GM19240 (cell line): ENCODE results near the gene ABHD14A.

Experiments
- DNase-seq: peaks from one replicate; pipeline ENCODE4 v3.0.0; 2011; ENCODE audit warnings: low spot score; ENCODE audit not compliant: insufficient read length

Gene ABHD14A

DNA sequence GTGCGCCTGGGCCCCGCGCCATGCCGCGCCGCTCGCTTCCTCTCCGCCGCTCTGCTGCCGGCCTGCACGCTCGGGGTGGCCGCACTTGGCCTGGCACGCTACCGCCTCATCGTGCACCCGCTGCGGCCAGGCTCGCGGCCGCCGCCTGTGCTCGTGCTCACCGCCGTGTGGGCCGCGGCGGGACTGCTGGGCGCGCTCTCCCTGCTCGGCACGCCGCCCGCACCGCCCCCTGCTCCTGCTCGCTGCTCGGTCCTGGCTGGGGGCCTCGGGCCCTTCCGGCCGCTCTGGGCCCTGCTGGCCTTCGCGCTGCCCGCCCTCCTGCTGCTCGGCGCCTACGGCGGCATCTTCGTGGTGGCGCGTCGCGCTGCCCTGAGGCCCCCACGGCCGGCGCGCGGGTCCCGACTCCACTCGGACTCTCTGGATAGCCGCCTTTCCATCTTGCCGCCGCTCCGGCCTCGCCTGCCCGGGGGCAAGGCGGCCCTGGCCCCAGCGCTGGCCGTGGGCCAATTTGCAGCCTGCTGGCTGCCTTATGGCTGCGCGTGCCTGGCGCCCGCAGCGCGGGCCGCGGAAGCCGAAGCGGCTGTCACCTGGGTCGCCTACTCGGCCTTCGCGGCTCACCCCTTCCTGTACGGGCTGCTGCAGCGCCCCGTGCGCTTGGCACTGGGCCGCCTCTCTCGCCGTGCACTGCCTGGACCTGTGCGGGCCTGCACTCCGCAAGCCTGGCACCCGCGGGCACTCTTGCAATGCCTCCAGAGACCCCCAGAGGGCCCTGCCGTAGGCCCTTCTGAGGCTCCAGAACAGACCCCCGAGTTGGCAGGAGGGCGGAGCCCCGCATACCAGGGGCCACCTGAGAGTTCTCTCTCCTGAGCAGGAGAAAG lies 18.7 kb upstream of the ABHD14A start:
- DNase-seq, result no peak

DNA sequence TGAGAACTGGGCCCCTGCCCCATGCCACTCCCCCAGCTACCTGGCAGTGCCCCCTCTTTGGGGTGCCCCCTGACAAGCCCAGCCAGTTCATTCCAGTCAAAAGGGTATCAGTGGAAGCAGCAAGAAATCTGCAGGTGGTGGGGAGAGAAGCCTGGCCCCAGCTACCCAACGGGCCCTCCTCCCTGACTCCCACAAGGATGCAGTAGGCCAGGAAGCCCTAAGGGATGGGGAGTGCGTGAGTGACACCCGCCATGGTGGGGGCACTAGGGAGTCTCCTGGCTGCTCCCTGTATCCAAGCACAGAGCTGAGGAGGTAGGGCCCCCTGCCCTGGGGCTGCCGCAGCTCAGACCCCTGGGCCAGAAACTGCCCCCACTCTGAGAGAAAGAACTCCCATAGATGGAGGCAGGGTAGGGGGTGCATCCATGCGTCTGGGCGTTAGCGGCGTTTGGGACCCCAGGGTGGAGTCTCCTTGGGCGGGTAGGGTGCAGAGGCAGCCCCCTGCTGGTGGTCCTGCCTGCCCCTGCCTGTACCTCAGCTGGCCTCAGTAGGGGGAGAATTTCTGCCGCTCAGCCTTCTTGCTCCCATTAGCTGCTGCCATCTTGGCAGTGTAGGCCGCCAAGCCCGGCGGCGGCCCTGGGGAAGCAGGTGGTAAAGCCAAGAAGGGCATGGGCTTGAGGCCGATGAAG lies 17.2 kb upstream of the ABHD14A start:
- DNase-seq, result no peak

DNA sequence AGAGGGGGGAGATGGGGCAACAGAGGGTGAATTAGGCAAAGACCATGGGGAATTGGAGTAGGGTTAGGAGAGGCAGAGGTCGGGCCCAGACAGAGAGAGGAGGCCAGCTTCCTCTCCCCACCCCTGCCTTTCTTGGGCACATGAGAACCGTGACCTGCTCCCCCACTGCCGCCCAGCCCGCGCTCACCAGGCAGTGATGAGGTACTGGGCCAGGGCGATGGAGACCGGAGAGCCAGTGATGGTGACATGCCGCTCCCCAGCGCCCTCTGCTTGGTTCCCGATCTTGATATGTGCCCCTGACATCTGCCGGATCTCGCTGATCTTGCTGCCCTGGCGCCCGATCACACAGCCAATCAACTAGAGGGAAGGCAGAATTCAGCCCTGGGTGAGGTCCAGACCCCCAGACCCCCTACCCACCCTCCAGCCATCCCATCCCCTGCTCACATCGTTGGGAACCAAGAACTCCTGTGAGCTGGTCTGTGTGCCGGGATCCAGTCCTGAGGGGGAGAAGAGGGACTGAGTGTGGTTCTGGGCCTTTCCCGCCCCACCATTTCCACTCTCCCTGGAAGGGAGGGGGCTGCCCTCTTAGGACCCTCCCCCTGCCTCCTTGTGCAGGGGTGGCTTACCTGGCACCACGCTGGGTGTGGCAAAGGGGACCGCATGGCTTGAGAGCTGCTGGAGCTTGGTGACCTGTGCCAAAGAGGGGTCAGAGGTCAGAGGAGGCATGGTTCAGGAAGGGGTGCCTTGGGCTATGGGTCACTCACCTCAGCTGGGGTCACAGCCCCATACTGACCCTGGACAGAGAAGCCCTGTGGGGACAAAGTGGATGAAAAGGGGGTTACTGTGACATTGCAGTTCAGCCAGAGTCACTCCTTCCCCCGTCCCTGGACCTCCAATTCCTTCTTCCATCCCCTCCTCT lies 16.0 kb upstream of the ABHD14A start:
- no peak for DNase-seq

DNA sequence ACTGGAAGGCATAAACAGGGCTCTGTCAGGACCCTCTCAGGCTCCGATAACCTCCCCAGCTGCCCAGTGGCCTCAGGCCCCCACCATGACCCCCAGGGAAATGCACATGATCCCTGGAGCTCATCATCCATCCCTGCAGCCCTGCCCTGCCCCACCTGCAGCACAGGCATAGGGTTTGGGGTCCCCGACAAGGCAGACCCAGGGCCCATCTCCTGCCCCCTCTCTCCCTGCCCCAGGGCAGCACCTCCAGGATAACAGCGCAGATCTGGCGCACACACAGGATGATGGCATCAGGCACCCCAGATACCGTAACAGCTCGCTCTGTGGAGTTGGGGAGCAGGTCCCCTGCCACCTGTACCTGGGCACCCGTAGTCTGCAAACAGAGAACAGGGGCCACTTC lies 15.2 kb upstream of the ABHD14A start:
- DNase-seq, result no peak

DNA sequence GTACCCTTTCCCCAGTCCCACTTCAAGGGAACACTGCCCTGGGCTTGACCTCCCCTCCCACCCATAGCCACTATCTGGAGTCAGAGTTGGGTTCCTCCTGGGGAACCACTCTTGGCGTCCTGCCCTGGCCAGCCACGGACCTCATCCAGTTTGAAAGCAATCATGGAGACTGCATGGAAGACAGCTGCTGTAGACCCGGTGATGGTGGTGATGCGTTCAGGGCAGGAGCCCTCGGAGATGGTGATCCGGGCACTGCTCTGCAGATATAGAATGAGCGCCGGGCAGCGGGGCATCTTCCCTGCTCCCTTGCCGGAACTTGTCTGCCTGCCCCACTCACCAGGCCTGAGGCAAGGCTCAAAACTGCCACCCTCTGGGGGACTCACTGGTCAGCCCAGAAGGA lies 14.5 kb upstream of the ABHD14A start:
- no peak for DNase-seq

DNA sequence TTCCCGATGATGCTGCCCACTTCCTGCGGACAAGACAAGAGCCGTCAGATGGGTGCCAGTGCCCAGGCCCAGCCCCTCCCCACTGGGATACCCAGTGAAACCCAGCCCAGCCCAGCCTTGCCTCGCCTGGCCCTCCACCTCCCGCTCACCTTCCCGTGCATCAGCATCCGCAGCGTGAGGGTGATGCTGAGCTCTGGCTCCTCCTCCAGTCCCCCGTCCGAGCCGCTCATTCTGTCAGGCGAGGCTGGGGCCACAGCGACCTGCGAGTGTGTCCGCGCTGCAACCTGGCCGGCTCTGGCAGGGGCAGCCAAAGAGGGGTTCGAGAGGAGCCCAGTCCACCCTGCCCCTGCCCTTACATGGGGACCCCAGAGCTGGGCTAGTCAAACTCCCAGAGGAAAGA lies 13.9 kb upstream of the ABHD14A start:
- DNase-seq, result no peak

DNA sequence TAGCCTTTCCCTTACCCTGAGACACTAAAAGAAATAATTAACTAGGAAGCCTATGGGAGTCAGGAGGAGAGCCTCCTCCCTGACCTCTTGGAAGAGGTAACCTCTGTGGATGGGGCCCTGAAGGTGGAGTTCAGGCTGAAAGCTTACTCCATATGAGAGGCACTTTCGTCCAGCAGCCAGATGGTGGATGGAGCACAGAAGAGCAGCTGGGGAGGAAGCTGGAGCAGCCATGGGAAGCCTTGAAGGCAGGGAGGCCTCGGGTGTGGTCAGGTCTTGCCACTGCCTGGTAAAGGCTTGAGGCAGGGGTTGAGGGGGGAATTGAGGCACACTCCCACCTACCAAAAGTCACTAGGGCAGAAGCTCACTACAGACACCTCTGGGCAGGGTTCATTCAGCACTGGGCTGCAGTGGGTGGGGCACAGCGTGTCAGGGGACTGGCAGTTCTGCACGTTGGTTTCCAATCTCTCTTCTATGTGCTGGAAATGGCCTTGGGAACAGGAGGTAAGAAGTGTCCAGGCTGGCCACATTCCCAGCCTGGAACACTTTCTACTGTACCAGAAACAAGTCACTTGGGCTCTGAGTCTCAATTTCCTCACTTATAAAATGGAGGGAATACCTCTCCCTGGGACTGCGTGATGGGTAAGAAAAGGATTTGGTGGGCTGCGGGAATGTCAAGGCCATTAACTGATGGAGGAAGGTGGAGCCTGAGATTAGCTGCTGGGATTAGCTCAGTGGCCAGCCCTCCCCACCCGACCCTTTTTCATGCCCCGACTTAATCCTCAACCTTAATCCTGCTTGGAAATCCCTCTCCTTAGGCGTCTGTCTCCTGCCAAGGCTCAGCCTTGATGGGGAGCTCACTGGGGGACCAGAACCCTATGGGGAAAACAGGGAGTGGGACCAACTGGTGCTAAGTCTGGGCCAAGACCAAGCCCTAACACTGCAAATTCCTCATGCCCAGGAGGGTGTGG lies 13.0 kb upstream of the ABHD14A start:
- no peak for DNase-seq

DNA sequence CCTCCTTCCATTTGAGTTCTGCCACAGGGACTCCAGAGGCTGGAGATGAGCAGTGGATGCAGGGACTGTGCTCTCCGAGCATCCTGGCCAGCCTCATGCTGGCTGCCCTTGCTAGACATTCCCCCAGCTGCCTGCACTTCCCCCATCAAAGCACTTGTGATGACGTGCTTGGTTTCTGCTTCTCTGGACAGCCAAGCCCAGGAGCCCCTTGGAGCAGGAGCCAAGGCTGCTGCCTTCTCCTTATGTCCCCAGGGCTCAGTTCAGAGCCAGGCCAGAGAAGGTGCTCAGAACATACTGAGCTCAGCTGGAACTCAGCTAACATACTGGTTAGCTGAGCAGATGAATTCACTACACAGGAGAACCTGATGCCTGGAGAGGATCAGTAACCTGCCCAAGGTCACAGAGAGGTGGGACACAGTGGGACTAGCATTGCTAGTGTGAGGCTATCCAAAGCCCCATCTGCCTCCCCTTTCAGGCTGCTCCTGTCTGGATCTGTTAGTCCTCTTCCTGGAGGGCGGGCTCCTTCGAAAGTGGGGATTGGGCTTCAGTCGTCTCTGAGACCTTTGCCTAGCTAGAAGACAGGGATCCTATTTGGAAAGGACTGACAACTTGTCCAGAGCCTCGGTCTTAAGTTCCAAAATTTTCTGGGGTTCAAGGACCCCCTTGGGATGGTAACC lies 11.9 kb upstream of the ABHD14A start:
- DNase-seq, result no peak

DNA sequence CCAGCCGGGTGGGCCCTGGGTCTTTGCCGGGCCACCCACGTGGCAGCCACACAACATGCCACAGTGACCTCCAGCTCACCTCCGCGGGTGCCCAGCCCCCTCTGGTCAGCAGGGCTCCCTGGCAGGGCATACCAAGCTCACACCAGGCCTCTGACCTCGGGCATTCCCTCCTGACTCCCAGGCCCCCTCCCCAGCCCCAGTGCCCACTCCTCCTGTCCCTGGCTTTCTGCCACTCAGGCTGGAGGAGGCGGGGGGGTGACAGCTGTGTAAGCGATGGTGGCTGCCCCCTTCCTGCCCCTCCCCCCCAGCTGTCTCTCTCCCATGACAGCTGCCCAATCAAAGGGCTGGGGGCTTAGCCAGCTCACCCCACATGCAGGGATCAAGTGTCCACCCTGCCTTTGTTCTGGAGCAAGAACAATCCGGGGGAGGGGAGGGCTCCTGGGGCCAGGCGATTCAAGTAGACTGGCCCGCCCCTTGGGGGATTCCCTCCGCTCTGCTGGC lies 10.9 kb upstream of the ABHD14A start:
- no peak for DNase-seq

DNA sequence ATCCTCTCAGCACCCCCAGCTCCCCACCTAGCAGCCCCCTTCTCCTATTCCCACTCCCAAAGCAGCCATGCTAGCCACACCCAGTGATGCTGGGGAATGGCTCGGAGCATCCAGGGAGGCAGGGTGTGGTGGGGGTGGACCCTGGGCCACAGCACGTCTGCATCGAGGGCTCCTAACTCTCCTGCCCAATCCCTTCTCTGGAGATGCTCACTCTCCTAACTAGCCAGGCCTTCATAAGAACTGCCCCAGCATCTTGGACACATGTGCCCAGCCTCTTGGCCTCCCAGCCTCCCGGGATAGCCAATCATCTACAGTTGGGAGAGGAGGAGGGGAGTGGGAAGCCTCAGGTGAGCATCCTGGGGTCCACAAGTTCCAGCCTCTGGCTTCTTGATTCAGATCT lies 10.3 kb upstream of the ABHD14A start:
- DNase-seq, result no peak

DNA sequence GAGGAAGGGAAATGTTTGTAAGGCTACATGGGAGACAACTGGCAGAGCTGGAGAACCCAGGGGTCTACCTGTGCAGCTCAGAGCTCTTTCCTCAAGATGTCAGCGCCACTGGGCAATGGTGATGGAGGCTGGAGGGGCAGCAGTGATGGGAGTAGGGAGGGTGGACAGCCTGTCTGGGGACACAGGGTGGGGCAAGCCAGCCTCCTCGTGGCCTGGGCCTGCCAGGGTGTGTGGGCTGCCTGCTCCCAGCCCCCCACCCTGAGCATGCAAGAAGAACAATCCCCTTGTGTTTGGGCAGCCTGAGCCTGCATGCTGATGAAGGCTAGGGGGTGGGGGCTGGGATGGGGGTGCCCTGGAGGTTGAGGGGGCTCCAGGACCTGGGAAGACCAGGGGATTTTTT lies 8.8 kb upstream of the ABHD14A start:
- no peak for DNase-seq

DNA sequence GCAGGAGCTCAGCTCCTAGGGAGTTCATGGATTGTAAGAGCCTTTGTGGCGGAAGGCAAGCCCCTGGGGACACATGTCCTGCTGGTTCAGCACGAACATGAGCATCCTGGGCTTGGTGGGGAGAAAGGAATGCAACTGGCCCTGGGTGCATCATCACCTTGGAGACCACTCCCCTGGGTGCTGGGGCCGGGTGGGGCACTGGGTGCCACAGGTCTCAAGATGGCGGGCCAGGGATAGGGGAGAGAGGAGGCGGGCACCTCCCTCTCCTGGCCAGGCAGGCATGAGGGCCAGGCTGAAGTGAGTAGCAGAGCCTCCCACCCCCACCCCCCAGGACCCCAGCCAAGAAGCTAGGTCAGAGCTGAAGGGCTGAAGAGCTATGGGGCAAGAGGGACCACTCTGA lies 8.4 kb upstream of the ABHD14A start:
- no peak for DNase-seq

DNA sequence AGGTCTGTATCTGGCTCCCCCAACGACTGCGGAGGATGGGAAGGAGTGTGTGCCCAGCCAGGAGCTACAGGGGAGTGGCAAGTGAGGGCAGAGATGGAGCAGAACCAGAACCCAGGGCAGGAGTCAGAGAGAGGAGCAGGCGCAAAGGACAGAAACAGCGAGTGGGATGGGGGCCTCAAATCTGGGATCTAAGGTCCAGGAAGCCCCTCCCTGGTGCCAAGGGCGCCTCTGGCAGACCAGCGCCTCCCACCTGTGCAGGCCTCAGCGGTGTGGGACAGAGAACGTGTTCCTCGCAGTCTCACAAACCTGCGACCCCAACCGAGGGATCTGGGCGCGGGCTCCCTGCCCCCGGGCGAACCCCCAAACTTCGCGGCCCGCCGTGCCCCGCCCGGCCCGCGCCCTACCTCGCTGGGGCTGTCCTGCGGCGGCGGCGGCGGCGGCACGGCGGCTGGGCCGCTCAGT lies 7.9 kb upstream of the ABHD14A start:
- DNase-seq, result no peak

DNA sequence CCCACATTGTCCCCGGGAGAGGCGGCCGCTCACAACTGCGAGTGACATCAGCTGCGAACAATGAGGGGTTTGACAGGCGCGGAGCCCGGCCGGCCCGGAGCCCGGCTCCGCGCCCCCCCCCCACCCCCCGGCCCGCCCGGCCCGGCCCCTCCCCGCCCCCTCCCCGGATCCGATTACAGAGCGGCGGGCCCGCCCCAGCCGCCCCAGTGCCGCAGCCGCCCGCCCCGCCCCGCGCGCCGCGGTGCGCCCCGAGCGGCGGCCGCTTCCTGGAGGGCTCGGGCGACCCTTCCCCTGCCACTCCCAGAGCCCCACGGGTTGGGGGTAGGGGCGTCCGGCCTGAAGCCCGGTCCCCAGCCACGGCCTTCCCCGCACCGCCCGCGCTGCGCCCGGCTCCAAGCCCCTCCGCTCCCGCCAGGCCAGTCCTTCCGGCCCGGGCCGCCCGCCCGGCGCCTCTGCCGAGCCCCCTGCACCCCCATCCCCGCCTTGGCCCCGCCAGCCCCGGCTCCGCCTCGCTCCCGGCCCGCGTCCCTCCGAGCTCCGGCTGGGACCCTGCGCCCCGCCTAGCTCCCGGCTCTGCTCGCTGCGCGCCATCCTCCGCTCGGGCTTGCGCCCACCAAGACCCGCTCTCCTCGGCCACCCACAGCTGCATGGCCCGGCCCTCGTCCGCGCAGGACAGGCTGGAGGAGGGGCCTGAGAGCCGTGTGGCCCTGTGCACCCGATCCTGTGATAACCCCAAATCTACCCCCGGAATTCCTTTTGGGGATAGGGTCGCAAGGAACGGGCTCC lies 7.3 kb upstream of the ABHD14A start, which contains the start of gene PCBP4:
TSS of gene PCBP4 (minus strand) at position 71 of the 786 bp plus-strand sequence. CDS start 6,214 bp downstream, outside the sequence.
- no peak for DNase-seq

DNA sequence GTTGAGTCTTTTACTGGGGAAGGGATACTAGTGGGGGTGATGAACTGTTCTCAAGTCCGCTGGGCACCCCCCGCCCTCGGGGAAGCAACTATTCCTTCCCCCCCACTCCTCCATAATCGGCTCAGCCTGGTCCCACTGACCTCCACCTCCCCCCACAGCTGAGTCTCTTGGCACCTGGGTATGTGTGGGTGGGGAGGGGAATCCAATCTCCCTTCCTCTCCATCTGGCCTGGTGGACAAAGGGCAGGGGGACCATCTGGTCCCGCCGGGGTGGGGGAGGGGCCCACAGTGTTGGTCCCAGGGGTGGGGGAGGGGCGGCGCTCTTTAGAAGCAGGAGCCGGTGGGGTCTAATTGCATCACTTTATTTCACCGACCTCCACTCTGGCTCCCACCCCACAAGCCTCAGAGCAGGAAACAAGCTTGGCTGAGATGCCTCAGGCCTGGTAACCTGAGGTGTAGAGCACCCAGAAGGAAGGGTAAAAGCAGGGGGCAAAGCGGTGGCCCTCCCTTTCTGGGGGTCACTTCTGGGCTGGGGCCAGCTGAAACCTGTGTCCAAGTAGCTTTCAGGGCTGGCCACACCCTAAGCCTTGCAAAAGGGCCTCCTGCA lies 6.6 kb upstream of the ABHD14A start:
- no peak for DNase-seq

DNA sequence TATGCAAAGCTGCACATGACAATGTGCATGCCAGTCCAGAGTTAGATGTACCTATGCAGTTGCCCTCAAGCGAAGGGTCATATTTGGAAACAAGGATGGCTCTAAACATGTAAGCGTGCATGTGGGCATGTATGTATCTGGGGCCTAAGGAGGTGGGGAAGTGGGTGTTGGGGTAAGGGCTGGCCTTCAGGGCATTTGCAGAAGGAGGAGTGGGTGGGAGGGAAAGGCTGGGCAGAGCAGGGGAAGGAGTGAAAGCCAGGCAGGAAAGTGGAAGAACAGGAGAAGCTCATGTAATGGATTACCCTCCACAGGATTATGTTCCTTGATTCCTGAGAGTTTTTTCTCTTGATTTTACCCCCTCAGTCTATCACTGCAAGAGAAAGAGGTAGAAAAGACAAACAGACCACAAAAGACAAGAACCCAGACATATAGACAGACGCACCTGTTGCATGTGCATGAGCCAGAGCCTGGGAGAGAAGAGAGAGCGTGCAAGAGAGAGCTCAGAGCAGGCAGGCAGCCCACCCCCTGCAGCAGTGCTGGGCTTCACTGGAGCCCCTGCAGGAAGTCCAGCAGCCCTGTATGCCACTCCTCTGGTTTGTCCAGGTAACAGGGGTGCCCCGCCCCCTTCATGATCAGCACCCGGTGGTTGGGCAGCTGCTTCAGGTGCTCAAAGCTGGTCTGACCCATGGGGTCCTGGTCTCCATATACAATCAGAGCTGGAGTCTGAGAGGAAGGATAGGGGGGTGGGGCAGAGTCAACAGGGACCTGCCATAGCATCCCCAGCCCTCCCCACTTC lies 5.8 kb upstream of the ABHD14A start:
- no peak for DNase-seq

DNA sequence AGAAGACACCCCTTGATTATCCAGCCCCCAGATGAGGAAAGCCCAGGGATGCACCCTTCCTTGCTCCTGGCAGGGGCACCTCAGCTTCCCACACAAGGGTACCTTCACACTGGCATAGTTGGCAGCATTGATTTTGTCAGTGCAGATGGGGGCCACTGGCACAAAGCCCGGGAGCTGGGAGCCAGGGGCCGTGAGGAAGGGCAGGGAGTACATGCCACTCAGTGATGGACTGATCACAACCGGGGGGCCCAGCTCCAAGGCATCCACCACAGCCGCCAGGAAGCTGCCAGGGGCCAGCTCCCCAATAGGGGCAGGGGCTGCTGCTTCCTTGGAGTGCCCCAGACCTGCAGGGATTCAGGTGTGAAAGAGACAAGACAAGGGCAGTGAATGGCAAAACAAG lies 5.0 kb upstream of the ABHD14A start:
- no peak for DNase-seq
